PC-9 (cell line): ENCODE results near the gene RFTN1. TPM values are rescaled to one million over a fixed set of nuclear protein-coding genes. Genes with fewer than 3 reads are reported as not detected.
A peak's percentile ranks its signal among the peaks of the same experiment; 100 is the strongest.

Experiments used
- BruUV-seq: library from RNA; stranded (reverse); fragments of 400-500 nt; replicated peaks from 2 replicates; lab custom pipeline; 2021; lab: Mats Ljungman, UMichigan
- CTCF ChIA-PET: fragments of 300-600 bp; sonication (Branson Sonifier 250); formaldehyde crosslinking; loops from one replicate; lab custom pipeline; 2022; ENCODE audit warnings: antibody characterized with exemption; lab: Charles Lee
- POLR2A ChIA-PET: fragments of 300-600 bp; sonication (Branson Sonifier 250); formaldehyde crosslinking; loops from one replicate; lab custom pipeline; 2022; ENCODE audit warnings: antibody characterized with exemption; ENCODE audit not compliant: unreplicated experiment; lab: Charles Lee
- DNase-seq, 2 experiments: peaks; one replicate each; pipeline versions ENCODE4 v3.0.0 to v3.0.0-alpha.2; 2015 to 2022; ENCODE audit warnings: mixed read lengths in 1 of 2
- H2AFZ ChIP-seq: fragments of 200-600 bp; sonication (generic); 2 replicates; pipeline ENCODE4 v1.8.1; 2017; ENCODE audit warnings: antibody characterized with exemption
- H3F3A ChIP-seq: fragments of 200-600 bp; sonication (generic); 2 replicates; pipeline ENCODE4 v1.8.1; 2017; ENCODE audit warnings: antibody characterized with exemption, mild to moderate bottlenecking, low read depth; ENCODE audit not compliant: insufficient read depth
- H3K27ac ChIP-seq: fragments of 200-600 bp; sonication (generic); 2 replicates; pipeline ENCODE4 v1.6.1; 2016; ENCODE audit warnings: mixed run types
- H3K27me3 ChIP-seq: fragments of 200-600 bp; sonication (generic); 2 replicates; pipeline ENCODE4 v1.6.1; 2016; ENCODE audit warnings: low read depth, mixed run types; ENCODE audit not compliant: insufficient read depth
- H3K36me3 ChIP-seq: fragments of 200-600 bp; sonication (generic); 2 replicates; pipeline ENCODE4 v1.6.1; 2016; ENCODE audit warnings: low read depth, mixed run types
- H3K4me1 ChIP-seq: fragments of 200-600 bp; sonication (generic); replicated peaks from 2 replicates; pipeline ENCODE4 v1.6.1; 2016; ENCODE audit warnings: mixed run types; ENCODE audit not compliant: insufficient read depth
- H3K4me2 ChIP-seq: fragments of 200-600 bp; sonication (generic); 2 replicates; pipeline ENCODE4 v1.6.1; 2017; ENCODE audit warnings: mixed run types
- H3K4me3 ChIP-seq: fragments of 200-600 bp; sonication (generic); 2 replicates; pipeline ENCODE4 v1.6.1; 2016; ENCODE audit warnings: mixed run types
- H3K79me2 ChIP-seq: fragments of 200-600 bp; sonication (generic); 2 replicates; pipeline ENCODE4 v1.6.1; 2017; ENCODE audit warnings: low read depth, mixed run types
- H3K9me2 ChIP-seq: fragments of 200-600 bp; sonication (generic); 2 replicates; pipeline ENCODE4 v1.8.1; 2017; ENCODE audit warnings: mild to moderate bottlenecking; ENCODE audit not compliant: insufficient read depth
- H3K9me3 ChIP-seq: fragments of 200-600 bp; sonication (generic); 2 replicates; pipeline ENCODE4 v1.8.1; 2016; ENCODE audit warnings: low read depth; ENCODE audit not compliant: insufficient read depth
- H4K20me1 ChIP-seq: fragments of 200-600 bp; sonication (generic); 2 replicates; pipeline ENCODE4 v1.8.1; 2017; ENCODE audit not compliant: insufficient read depth
- EZH2 ChIP-seq: fragments of 200-600 bp; sonication (generic); IDR thresholded peaks from 2 replicates; pipeline ENCODE4 v1.8.0; 2017; ENCODE audit warnings: antibody characterized with exemption, low read depth
- intact Hi-C: fragments of 100-400 bp; cut with micrococcal nuclease; formaldehyde crosslinking; loops from one replicate; pipeline ENCODE4 v1.10.0; 2022; ENCODE audit not compliant: unreplicated experiment
- total RNA-seq: library from RNA; stranded (reverse); gene quantifications from 2 replicates; pipeline ENCODE4 v1.2.3, GENCODE V29; 2021
- TF ChIP-seq, protein P1 (sequence below): fragments of 200-600 bp; sonication (generic); conservative IDR thresholded peaks from 2 replicates; pipeline ENCODE4 v1.6.1; 2017; ENCODE audit warnings: mixed run types, antibody characterized with exemption, mild to moderate bottlenecking, moderate library complexity

Gene RFTN1
- total RNA-seq, 1 experiment from 2014 or later: 0.41 TPM

DNA sequence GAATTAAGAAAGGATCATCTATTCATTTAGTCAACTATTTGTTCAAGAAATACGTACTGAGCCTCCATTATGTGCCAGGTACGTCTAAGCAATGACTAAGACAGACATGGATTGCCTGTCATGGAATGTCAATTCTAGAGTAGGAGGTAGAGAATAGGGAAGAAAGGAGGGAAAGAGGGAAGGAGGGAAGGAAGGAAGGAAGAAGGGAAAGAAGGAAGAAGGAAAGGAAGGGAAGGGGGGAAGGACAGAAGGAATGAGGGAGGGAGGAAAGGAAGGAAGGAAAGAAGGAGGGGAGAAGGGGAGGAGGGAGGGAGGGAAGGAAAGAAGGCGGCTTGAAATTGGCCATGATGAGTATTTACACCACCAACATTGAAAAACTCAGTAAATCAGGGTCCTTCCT, 39.3 kb upstream of the RFTN1 start:
- Histone ChIP-seq H3K4me3 (no peak overlapping the region), H3K4me2 (no peak overlapping the region), H3K27me3 (no peaks in the 10 kb centered on the region), H3F3A (no peaks in the 10 kb centered on the region), H3K9me2 (no peaks in the 10 kb centered on the region; the same call in 1 of the 2 replicates), H4K20me1 (no peaks in the 10 kb centered on the region), H3K27ac (no peak overlapping the region), H3K4me1 (no peaks in the 10 kb centered on the region), H3K9me3 (no peaks in the 10 kb centered on the region), H3K36me3 (no peaks in the 10 kb centered on the region), H3K79me2 (no peaks in the 10 kb centered on the region), H2AFZ (no peak overlapping the region)
- DNase-seq: no peak
- CTCF ChIA-PET: no interaction called here
- POLR2A ChIA-PET: no interaction called here
- intact Hi-C loops: loop anchor here (5.0 to 10.0 kb wide), 4 partner anchors 285 to 1448 kb away; partner anchors contain the start of gene OXNAD1
- no TSS peak for BruUV-seq
- TF ChIP-seq, protein P1, sequence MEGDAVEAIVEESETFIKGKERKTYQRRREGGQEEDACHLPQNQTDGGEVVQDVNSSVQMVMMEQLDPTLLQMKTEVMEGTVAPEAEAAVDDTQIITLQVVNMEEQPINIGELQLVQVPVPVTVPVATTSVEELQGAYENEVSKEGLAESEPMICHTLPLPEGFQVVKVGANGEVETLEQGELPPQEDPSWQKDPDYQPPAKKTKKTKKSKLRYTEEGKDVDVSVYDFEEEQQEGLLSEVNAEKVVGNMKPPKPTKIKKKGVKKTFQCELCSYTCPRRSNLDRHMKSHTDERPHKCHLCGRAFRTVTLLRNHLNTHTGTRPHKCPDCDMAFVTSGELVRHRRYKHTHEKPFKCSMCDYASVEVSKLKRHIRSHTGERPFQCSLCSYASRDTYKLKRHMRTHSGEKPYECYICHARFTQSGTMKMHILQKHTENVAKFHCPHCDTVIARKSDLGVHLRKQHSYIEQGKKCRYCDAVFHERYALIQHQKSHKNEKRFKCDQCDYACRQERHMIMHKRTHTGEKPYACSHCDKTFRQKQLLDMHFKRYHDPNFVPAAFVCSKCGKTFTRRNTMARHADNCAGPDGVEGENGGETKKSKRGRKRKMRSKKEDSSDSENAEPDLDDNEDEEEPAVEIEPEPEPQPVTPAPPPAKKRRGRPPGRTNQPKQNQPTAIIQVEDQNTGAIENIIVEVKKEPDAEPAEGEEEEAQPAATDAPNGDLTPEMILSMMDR: no peak
- no peak for TF ChIP-seq EZH2

DNA sequence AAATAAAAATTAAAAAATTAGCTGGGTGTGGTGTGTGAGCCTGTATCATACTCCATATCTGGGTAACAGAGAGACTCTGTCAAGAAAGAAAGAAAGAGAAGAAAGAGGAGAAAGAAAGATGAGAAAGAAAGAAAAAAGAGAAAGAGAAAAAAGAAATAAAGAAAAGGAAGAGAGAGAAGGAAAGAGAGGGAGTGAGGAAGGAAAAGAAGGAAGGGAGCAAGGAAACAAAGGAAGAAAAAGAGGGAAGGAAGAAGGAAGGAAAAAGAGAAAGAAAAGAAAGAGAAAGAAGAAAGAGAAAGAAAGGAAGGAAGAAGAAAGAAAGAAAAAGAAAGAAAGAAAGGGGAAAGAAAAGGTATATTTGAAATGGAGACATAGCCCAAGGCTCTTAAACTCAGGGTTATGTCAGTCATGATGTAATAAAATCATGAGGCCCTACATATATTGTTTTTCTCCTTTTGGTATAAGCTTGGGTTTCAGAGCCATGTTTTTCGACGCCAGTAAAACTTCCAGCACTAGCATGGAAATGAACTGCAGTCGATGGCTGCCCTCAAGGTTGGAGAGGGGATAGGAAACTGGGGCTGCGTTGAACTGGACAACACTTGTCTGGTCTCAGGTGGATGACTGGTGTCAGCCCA, 38.0 kb upstream of the RFTN1 start:
- Histone ChIP-seq H3K9me2 (no peaks in the 10 kb centered on the region), H3K79me2 (no peaks in the 10 kb centered on the region), H3K4me2 (peak overlapping the region; percentile 60; the same call in 1 of the 2 replicates), H2AFZ (peak overlapping the region; percentile 76), H3K9me3 (no peaks in the 10 kb centered on the region), H3F3A (no peaks in the 10 kb centered on the region), H3K27me3 (no peaks in the 10 kb centered on the region), H3K4me3 (no peak overlapping the region), H3K27ac (no peak overlapping the region), H3K4me1 (no peaks in the 10 kb centered on the region), H3K36me3 (no peaks in the 10 kb centered on the region), H4K20me1 (no peaks in the 10 kb centered on the region)
- DNase-seq: no peak
- intact Hi-C loops: loop anchor here (5.0 to 10.0 kb wide), 4 partner anchors 284 to 1447 kb away; partner anchors contain the start of gene OXNAD1
- ChIA-PET POLR2A (no interaction called here), CTCF (interaction anchor here (0.7 kb wide), 1 partner anchor 286 kb away, joined by 3 read pairs; the partner anchor contains the start of gene OXNAD1)
- no TSS peak for BruUV-seq
- TF ChIP-seq, protein P1: no peak
- TF ChIP-seq EZH2: no peak

DNA sequence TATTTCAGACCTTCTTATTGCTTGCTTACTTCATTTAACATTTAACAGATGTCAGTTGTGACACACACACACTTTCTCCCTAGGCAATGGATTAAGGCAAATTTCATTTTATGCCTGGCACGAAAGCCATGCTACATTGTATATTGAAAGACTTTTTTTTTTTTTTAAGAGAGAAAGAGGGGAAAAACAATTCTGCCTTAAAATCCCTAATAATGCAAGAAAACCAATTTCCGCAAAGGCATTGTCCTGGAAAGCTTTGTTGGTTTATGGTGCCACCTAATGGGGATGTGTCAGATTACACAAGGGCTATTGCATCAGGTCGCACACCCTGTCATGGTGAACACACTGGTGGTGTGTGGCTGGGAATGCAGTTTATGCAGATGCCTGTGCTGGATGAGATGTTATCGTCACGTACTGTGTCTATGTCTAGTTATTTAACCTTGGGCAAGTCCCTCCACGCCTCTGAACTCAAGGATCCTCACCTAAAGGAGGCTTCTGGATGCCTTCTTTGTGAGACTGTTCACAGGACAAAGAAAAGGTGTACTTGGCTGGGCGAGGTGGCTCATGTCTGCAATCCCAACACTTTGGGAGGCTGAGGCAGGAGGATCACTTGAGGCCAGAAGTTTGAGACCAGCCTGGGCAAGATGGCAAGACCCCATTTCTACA, 37.3 kb upstream of the RFTN1 start:
- Histone ChIP-seq H3F3A (no peaks in the 10 kb centered on the region), H3K9me2 (no peaks in the 10 kb centered on the region), H3K36me3 (no peaks in the 10 kb centered on the region), H3K27me3 (no peaks in the 10 kb centered on the region), H3K4me3 (no peak overlapping the region), H3K9me3 (no peaks in the 10 kb centered on the region), H4K20me1 (no peaks in the 10 kb centered on the region), H3K27ac (no peak overlapping the region), H2AFZ (peak overlapping the region; percentile 76), H3K79me2 (no peaks in the 10 kb centered on the region), H3K4me2 (peak overlapping the region; percentile 60), H3K4me1 (no peaks in the 10 kb centered on the region)
- no TSS peak for BruUV-seq
- ChIA-PET POLR2A (no interaction called here), CTCF (interaction anchor here (0.7 kb wide), 1 partner anchor 286 kb away, joined by 3 read pairs; the partner anchor contains the start of gene OXNAD1)
- DNase-seq: peak; percentile 61 to 75
- TF ChIP-seq, protein P1: peak; percentile 89
- TF ChIP-seq EZH2: no peak
- intact Hi-C loops: loop anchor here (1.0 to 10.0 kb wide), 5 partner anchors 261 to 1446 kb away; partner anchors contain the start of gene OXNAD1
